Liver (tissue), 3 donors: ENCODE results near the gene BAIAP2.

Experiments used
- CTCF ChIP-seq: fragments of 150-350 bp; IDR thresholded peaks from 2 replicates; pipeline ENCODE4 v1.5.1; 2017; ENCODE audit warnings: improper control_type of control experiment, low read depth, low read length; ENCODE audit not compliant: missing input control
- FOXA1 ChIP-seq: IDR thresholded peaks from 2 replicates; pipeline ENCODE4 v1.6.1; 2016; ENCODE audit warnings: antibody characterized with exemption
- GABPA ChIP-seq, 2 donors: IDR thresholded peaks in 1 of 2; conservative IDR thresholded peaks in 1 of 2; 2 replicates each; pipeline ENCODE4 v1.6.1; 2016; ENCODE audit warnings: antibody characterized with exemption in 2 of 2, mild to moderate bottlenecking in 1 of 2, moderate library complexity in 1 of 2
- MAX ChIP-seq: IDR thresholded peaks from 2 replicates; pipeline ENCODE4 v1.6.1; 2016; ENCODE audit warnings: antibody characterized with exemption
- RAD21 ChIP-seq, 2 donors: IDR thresholded peaks; 2 replicates each; pipeline ENCODE4 v1.6.1; 2016; ENCODE audit warnings: antibody characterized with exemption in 2 of 2, mild to moderate bottlenecking in 2 of 2
- SP1 ChIP-seq: IDR thresholded peaks from 2 replicates; pipeline ENCODE4 v1.6.1; 2018; ENCODE audit warnings: antibody characterized with exemption, mild to moderate bottlenecking
- YY1 ChIP-seq: IDR thresholded peaks from 2 replicates; pipeline ENCODE4 v1.6.1; 2016; ENCODE audit warnings: antibody characterized with exemption, mild to moderate bottlenecking
- donor health status: healthy.
- donor health status: healthy.

- no peak for TF ChIP-seq MAX
- no peak for TF ChIP-seq FOXA1
- no peak for TF ChIP-seq CTCF
- TF ChIP-seq GABPA (IDR thresholded peaks at IDR 0.05 in 1 of 2, conservative IDR thresholded peaks at IDR 0.05 in 1 of 2) = peak in 1 of 2 donors; percentile 74
- TF ChIP-seq RAD21 (IDR thresholded peaks at IDR 0.05) = peak in 1 of 2 donors; percentile 47
- TF ChIP-seq YY1 = peak; percentile 80
- peak; percentile 80 for TF ChIP-seq SP1
These were observed 4.0 kb upstream of the BAIAP2 start for GRCh38 chr17:81030741-81031565.
